ENCODE measurements around the gene TPCN2. TPM values are rescaled to one million over a fixed set of nuclear protein-coding genes. Genes with fewer than 3 reads are reported as not detected.

The TPCN2 gene
- total RNA-seq, 1 donor from 2014 or later, result 9.5 TPM

DNA sequence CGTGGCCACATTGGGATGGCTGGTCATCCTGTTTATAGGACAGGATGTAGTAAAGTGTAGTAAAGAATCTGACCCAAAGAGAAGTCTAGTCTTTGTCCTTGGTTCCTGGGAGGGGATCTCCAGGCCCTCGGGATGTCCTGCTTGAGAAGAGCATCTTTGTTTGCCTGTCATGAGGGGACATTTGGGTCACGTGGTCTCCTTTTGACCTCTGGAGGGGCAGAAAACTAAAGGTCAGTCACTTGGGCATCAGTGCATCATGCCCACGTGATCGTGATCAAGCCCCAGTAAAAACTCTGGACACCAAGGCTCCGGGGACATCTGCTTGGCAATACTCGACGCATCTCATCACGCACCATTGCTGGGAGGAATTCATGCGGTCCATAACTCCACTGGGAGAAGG, 116.1 kb downstream of the TPCN2 start:
- H4K20me1 ChIP-seq (ENCODE audit: insufficient read depth, low read length), result no peaks in the 10 kb centered on the region
- FAIRE-seq (no peak), DNase-seq (ENCODE audit: low read depth) (no peak)
- no peak overlapping the region for H3K27ac Mint-ChIP-seq (ENCODE audit: unreplicated experiment)
- H3K4me3 ChIP-seq (ENCODE audit: insufficient read depth, low read depth, low read length), result no peak overlapping the region
- H3K79me2 ChIP-seq (ENCODE audit: insufficient read depth, low read length), result no peaks in the 10 kb centered on the region
- no peaks in the 10 kb centered on the region for H3K27me3 ChIP-seq (ENCODE audit: insufficient read depth, low read length)
- H3K9me3 ChIP-seq (ENCODE audit: insufficient read depth, low read depth, low read length), result peaks cover 6% of the 10 kb centered on the region
- H2AFZ ChIP-seq (ENCODE audit: low read depth, low read length), result no peak overlapping the region
- H3K9me3 Mint-ChIP-seq (ENCODE audit: unreplicated experiment), result peaks cover 23% of the 10 kb centered on the region
- H3K27ac ChIP-seq (ENCODE audit: low read depth, low read length), result no peak overlapping the region
- H3K4me1 ChIP-seq (ENCODE audit: insufficient read depth, low read length), result peaks cover 12% of the 10 kb centered on the region
- H3K9ac ChIP-seq (ENCODE audit: low read length), result no peak overlapping the region
- no peak overlapping the region for H3K4me2 ChIP-seq (ENCODE audit: low read length)
- no peak overlapping the region for H3K4me3 Mint-ChIP-seq (ENCODE audit: unreplicated experiment)
- peaks cover 38% of the 10 kb centered on the region for H3K27me3 Mint-ChIP-seq (ENCODE audit: low read depth, unreplicated experiment)
- H3K36me3 ChIP-seq (ENCODE audit: insufficient read depth, low read length), result no peaks in the 10 kb centered on the region
- no peak for TF ChIP-seq EZH2 (IDR thresholded peaks at IDR 0.05; ENCODE audit: insufficient read depth, low read length)
- TF ChIP-seq, protein P1, sequence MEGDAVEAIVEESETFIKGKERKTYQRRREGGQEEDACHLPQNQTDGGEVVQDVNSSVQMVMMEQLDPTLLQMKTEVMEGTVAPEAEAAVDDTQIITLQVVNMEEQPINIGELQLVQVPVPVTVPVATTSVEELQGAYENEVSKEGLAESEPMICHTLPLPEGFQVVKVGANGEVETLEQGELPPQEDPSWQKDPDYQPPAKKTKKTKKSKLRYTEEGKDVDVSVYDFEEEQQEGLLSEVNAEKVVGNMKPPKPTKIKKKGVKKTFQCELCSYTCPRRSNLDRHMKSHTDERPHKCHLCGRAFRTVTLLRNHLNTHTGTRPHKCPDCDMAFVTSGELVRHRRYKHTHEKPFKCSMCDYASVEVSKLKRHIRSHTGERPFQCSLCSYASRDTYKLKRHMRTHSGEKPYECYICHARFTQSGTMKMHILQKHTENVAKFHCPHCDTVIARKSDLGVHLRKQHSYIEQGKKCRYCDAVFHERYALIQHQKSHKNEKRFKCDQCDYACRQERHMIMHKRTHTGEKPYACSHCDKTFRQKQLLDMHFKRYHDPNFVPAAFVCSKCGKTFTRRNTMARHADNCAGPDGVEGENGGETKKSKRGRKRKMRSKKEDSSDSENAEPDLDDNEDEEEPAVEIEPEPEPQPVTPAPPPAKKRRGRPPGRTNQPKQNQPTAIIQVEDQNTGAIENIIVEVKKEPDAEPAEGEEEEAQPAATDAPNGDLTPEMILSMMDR (IDR thresholded peaks at IDR 0.05; ENCODE audit: insufficient read depth, low read depth, low read length), result no peak
- H3K4me1 Mint-ChIP-seq (ENCODE audit: low read depth, unreplicated experiment), result peaks cover 7% of the 10 kb centered on the region
- H3K36me3 Mint-ChIP-seq (ENCODE audit: low read depth, unreplicated experiment), result peaks cover 3% of the 10 kb centered on the region

- Histone ChIP-seq H3K4me2 (ENCODE audit: low read length) (peak overlapping the region; percentile 68), H3K79me2 (ENCODE audit: insufficient read depth, low read length) (no peaks in the 10 kb centered on the region)
- no peak for FAIRE-seq
Measured at GRCh38 chr11:69165775-69166174, 117.0 kb downstream of the TPCN2 start.

More at GRCh38 chr11:69165775-69166174, 117.0 kb downstream of the TPCN2 start:
- TF ChIP-seq, protein P1 (IDR thresholded peaks at IDR 0.05; ENCODE audit: insufficient read depth, low read depth, low read length), result no peak
- no peak for TF ChIP-seq EZH2 (IDR thresholded peaks at IDR 0.05; ENCODE audit: insufficient read depth, low read length)
- DNase-seq (ENCODE audit: low read depth), result no peak
- H3K27ac Mint-ChIP-seq (ENCODE audit: unreplicated experiment), result no peak overlapping the region
- H4K20me1 ChIP-seq (ENCODE audit: insufficient read depth, low read length), result no peaks in the 10 kb centered on the region
- peaks cover 7% of the 10 kb centered on the region for H3K4me1 Mint-ChIP-seq (ENCODE audit: low read depth, unreplicated experiment)
- H3K27me3 Mint-ChIP-seq (ENCODE audit: low read depth, unreplicated experiment), result peaks cover 40% of the 10 kb centered on the region
- H3K9me3 ChIP-seq (ENCODE audit: insufficient read depth, low read depth, low read length), result peaks cover 6% of the 10 kb centered on the region
- H3K4me3 ChIP-seq (ENCODE audit: insufficient read depth, low read depth, low read length), result no peak overlapping the region
- H3K36me3 ChIP-seq (ENCODE audit: insufficient read depth, low read length), result no peaks in the 10 kb centered on the region
- peaks cover 12% of the 10 kb centered on the region for H3K4me1 ChIP-seq (ENCODE audit: insufficient read depth, low read length)
- H3K9ac ChIP-seq (ENCODE audit: low read length), result peak overlapping the region; percentile 50
- H3K27ac ChIP-seq (ENCODE audit: low read depth, low read length), result no peak overlapping the region
- no peaks in the 10 kb centered on the region for H3K27me3 ChIP-seq (ENCODE audit: insufficient read depth, low read length)
- H3K4me3 Mint-ChIP-seq (ENCODE audit: unreplicated experiment), result no peak overlapping the region
- no peak overlapping the region for H2AFZ ChIP-seq (ENCODE audit: low read depth, low read length)
- H3K36me3 Mint-ChIP-seq (ENCODE audit: low read depth, unreplicated experiment), result peaks cover 3% of the 10 kb centered on the region
- peaks cover 23% of the 10 kb centered on the region for H3K9me3 Mint-ChIP-seq (ENCODE audit: unreplicated experiment)
